HEK293T (cell line): Measurements from ENCODE around the gene SNAP29.

Source experiments
- CTCF ChIA-PET: fragments of 350-600 bp; formaldehyde crosslinking; extraction: SDS; loops from one replicate; lab custom pipeline; 2021; ENCODE audit warnings: antibody characterized with exemption, inconsistent platforms; lab: Yijun Ruan, JAX
- POLR2A ChIA-PET: fragments of 350-600 bp; formaldehyde crosslinking; extraction: SDS; loops from one replicate; lab custom pipeline; 2020; ENCODE audit warnings: antibody characterized with exemption, inconsistent platforms; lab: Yijun Ruan, JAX
- DNase-seq: peaks from one replicate; pipeline ENCODE4 v3.0.0; 2012; ENCODE audit warnings: mixed read lengths; ENCODE audit errors: extremely low spot score
- ARNT ChIP-seq: fragments of 450-650 bp; IDR thresholded peaks from 2 replicates; pipeline ENCODE4 v1.6.1; 2017; ENCODE audit warnings: mild to moderate bottlenecking
- ELF4 ChIP-seq: fragments of 450-650 bp; IDR thresholded peaks from 2 replicates; pipeline ENCODE4 v1.6.1; 2017; ENCODE audit warnings: antibody characterized with exemption
- FOXA1 ChIP-seq: fragments of 450-650 bp; IDR thresholded peaks from 2 replicates; pipeline ENCODE4 v1.6.1; 2016; ENCODE audit warnings: mild to moderate bottlenecking
- NFRKB ChIP-seq: fragments of 450-650 bp; IDR thresholded peaks from 2 replicates; pipeline ENCODE4 v1.6.1; 2016; ENCODE audit warnings: mild to moderate bottlenecking, moderate library complexity
- SUZ12 ChIP-seq: fragments of 450-650 bp; IDR thresholded peaks from 2 replicates; pipeline ENCODE4 v1.6.1; 2016; ENCODE audit warnings: mild to moderate bottlenecking

The SNAP29 gene

DNA sequence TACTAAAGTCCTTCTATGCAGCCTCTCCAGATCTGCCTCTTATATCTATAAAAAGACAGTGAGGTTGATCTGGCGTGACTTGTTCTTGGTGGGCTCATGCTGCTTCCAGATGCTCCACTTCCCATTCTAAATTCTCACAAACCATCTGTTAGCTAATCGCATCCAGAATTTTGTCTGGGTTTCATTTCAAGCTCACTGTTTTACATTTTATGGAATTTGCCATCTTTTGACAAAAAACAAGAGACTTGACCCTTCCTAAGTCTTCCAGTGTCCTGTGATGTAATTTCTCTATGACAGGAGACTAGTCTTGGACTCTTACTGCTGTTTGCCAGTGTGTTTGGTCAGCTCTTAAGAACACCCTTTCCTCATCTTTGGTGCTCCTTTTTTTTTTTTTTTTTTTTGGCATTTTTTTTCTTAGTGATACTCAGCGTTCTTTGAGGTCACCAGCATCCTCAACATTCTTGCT is 81.4 kb downstream of the SNAP29 start:
- ChIA-PET POLR2A (interaction anchor here (0.6 kb wide), 1 partner anchor 118 kb away, joined by 3 read pairs; no protein-coding TSS in a partner anchor), CTCF (no interaction called here)
- no peak for DNase-seq
- TF ChIP-seq ELF4 (no peak), SUZ12 (no peak), FOXA1 (no peak), ARNT (no peak), NFRKB (no peak)
